ENCODE measurements around the gene UBE2D4.
"Not testable (repeated sequence)": the region's sequence is repeated elsewhere in the genome, so short reads cannot be mapped to it uniquely, and the experiment has no call there.

UBE2D4 gene

GRCh38 chr7:43974033-43974573 is 47.9 kb downstream of the UBE2D4 start:
- H3K4me3 ChIP-seq (ENCODE audit: low read depth in 1 of 2, low read length in 2 of 2), result not testable (repeated sequence)

GRCh38 chr7:43974725-43975482 is 48.7 kb downstream of the UBE2D4 start:
- not testable (repeated sequence) for H3K27me3 ChIP-seq (ENCODE audit: control insufficient read depth in 1 of 2, insufficient read depth in 2 of 2, low read length in 2 of 2); H3K27ac ChIP-seq (ENCODE audit: low read depth, low read length); H3K4me1 ChIP-seq (ENCODE audit: insufficient read depth, low read length); H3K9ac ChIP-seq (ENCODE audit: low read length); H3K9me3 ChIP-seq (ENCODE audit: low read length); H3K4me3 ChIP-seq (ENCODE audit: low read depth in 1 of 2, low read length in 2 of 2); H3K36me3 ChIP-seq (ENCODE audit: insufficient read depth, low read length)

More at GRCh38 chr7:43974033-43974573, 47.9 kb downstream of the UBE2D4 start:
- H3K27ac ChIP-seq (ENCODE audit: low read depth, low read length); H3K9me3 ChIP-seq (ENCODE audit: low read length); H3K4me1 ChIP-seq (ENCODE audit: insufficient read depth, low read length); H3K9ac ChIP-seq (ENCODE audit: low read length); H3K36me3 ChIP-seq (ENCODE audit: insufficient read depth, low read length); H3K27me3 ChIP-seq (ENCODE audit: control insufficient read depth in 1 of 2, insufficient read depth in 2 of 2, low read length in 2 of 2): not testable (repeated sequence)

- H3K9me3 ChIP-seq (ENCODE audit: low read length), result no peaks in the 10 kb centered on the region
- no peaks in the 10 kb centered on the region for H3K27me3 ChIP-seq (ENCODE audit: control insufficient read depth in 1 of 2, insufficient read depth in 2 of 2, low read length in 2 of 2)
- no peak overlapping the region for H3K9ac ChIP-seq (ENCODE audit: low read length)
These were observed 51.3 kb downstream of the UBE2D4 start for GRCh38 chr7:43977525-43977924.

GRCh38 chr7:43978102-43978501 is 51.9 kb downstream of the UBE2D4 start:
- not testable (repeated sequence) for H3K9ac ChIP-seq (ENCODE audit: low read length); H3K27ac ChIP-seq (ENCODE audit: low read depth, low read length)

More at GRCh38 chr7:43977525-43977924, 51.3 kb downstream of the UBE2D4 start:
- H3K36me3 ChIP-seq (ENCODE audit: insufficient read depth, low read length), result no peaks in the 10 kb centered on the region
- no peak overlapping the region for H3K4me3 ChIP-seq (ENCODE audit: low read depth in 1 of 2, low read length in 2 of 2)
- H3K27ac ChIP-seq (ENCODE audit: low read depth, low read length), result no peak overlapping the region
- no peaks in the 10 kb centered on the region for H3K4me1 ChIP-seq (ENCODE audit: insufficient read depth, low read length)

GRCh38 chr7:43982848-43983247 is 56.6 kb downstream of the UBE2D4 start:
- H3K4me3 ChIP-seq (ENCODE audit: low read depth in 1 of 2, low read length in 2 of 2); H3K4me1 ChIP-seq (ENCODE audit: insufficient read depth, low read length); H3K9ac ChIP-seq (ENCODE audit: low read length); H3K27ac ChIP-seq (ENCODE audit: low read depth, low read length); H3K27me3 ChIP-seq (ENCODE audit: control insufficient read depth in 1 of 2, insufficient read depth in 2 of 2, low read length in 2 of 2); H3K36me3 ChIP-seq (ENCODE audit: insufficient read depth, low read length); H3K9me3 ChIP-seq (ENCODE audit: low read length): not testable (repeated sequence)

More at GRCh38 chr7:43978102-43978501, 51.9 kb downstream of the UBE2D4 start:
- not testable (repeated sequence) for H3K9me3 ChIP-seq (ENCODE audit: low read length); H3K4me3 ChIP-seq (ENCODE audit: low read depth in 1 of 2, low read length in 2 of 2); H3K36me3 ChIP-seq (ENCODE audit: insufficient read depth, low read length); H3K4me1 ChIP-seq (ENCODE audit: insufficient read depth, low read length); H3K27me3 ChIP-seq (ENCODE audit: control insufficient read depth in 1 of 2, insufficient read depth in 2 of 2, low read length in 2 of 2)

GRCh38 chr7:43983736-43984135 is 57.5 kb downstream of the UBE2D4 start:
- not testable (repeated sequence) for H3K27me3 ChIP-seq (ENCODE audit: control insufficient read depth in 1 of 2, insufficient read depth in 2 of 2, low read length in 2 of 2); H3K4me1 ChIP-seq (ENCODE audit: insufficient read depth, low read length); H3K36me3 ChIP-seq (ENCODE audit: insufficient read depth, low read length); H3K9ac ChIP-seq (ENCODE audit: low read length); H3K27ac ChIP-seq (ENCODE audit: low read depth, low read length); H3K9me3 ChIP-seq (ENCODE audit: low read length); H3K4me3 ChIP-seq (ENCODE audit: low read depth in 1 of 2, low read length in 2 of 2)

- not testable (repeated sequence) for H3K4me3 ChIP-seq (ENCODE audit: low read depth in 1 of 2, low read length in 2 of 2); H3K9ac ChIP-seq (ENCODE audit: low read length)
These were observed 59.9 kb downstream of the UBE2D4 start for GRCh38 chr7:43985904-43986864.

GRCh38 chr7:43987476-43987875 is 61.2 kb downstream of the UBE2D4 start:
- not testable (repeated sequence) for H3K36me3 ChIP-seq (ENCODE audit: insufficient read depth, low read length); H3K4me1 ChIP-seq (ENCODE audit: insufficient read depth, low read length); H3K4me3 ChIP-seq (ENCODE audit: low read depth in 1 of 2, low read length in 2 of 2); H3K9ac ChIP-seq (ENCODE audit: low read length); H3K9me3 ChIP-seq (ENCODE audit: low read length); H3K27me3 ChIP-seq (ENCODE audit: control insufficient read depth in 1 of 2, insufficient read depth in 2 of 2, low read length in 2 of 2); H3K27ac ChIP-seq (ENCODE audit: low read depth, low read length)

More at GRCh38 chr7:43985904-43986864, 59.9 kb downstream of the UBE2D4 start:
- not testable (repeated sequence) for H3K9me3 ChIP-seq (ENCODE audit: low read length); H3K27ac ChIP-seq (ENCODE audit: low read depth, low read length); H3K4me1 ChIP-seq (ENCODE audit: insufficient read depth, low read length); H3K36me3 ChIP-seq (ENCODE audit: insufficient read depth, low read length); H3K27me3 ChIP-seq (ENCODE audit: control insufficient read depth in 1 of 2, insufficient read depth in 2 of 2, low read length in 2 of 2)

- H3K27ac ChIP-seq (ENCODE audit: low read depth, low read length); H3K27me3 ChIP-seq (ENCODE audit: control insufficient read depth in 1 of 2, insufficient read depth in 2 of 2, low read length in 2 of 2); H3K9ac ChIP-seq (ENCODE audit: low read length); H3K9me3 ChIP-seq (ENCODE audit: low read length); H3K4me3 ChIP-seq (ENCODE audit: low read depth in 1 of 2, low read length in 2 of 2); H3K36me3 ChIP-seq (ENCODE audit: insufficient read depth, low read length); H3K4me1 ChIP-seq (ENCODE audit: insufficient read depth, low read length): not testable (repeated sequence)
These were observed 63.9 kb downstream of the UBE2D4 start for GRCh38 chr7:43990011-43990585.

- H3K4me3 ChIP-seq (ENCODE audit: low read depth in 1 of 2, low read length in 2 of 2); H3K9ac ChIP-seq (ENCODE audit: low read length); H3K4me1 ChIP-seq (ENCODE audit: insufficient read depth, low read length); H3K27me3 ChIP-seq (ENCODE audit: control insufficient read depth in 1 of 2, insufficient read depth in 2 of 2, low read length in 2 of 2); H3K36me3 ChIP-seq (ENCODE audit: insufficient read depth, low read length); H3K27ac ChIP-seq (ENCODE audit: low read depth, low read length); H3K9me3 ChIP-seq (ENCODE audit: low read length): not testable (repeated sequence)
These were observed 64.6 kb downstream of the UBE2D4 start for GRCh38 chr7:43990829-43991228.

- H3K9ac ChIP-seq (ENCODE audit: low read length); H3K4me1 ChIP-seq (ENCODE audit: insufficient read depth, low read length); H3K36me3 ChIP-seq (ENCODE audit: insufficient read depth, low read length); H3K27me3 ChIP-seq (ENCODE audit: control insufficient read depth in 1 of 2, insufficient read depth in 2 of 2, low read length in 2 of 2); H3K4me3 ChIP-seq (ENCODE audit: low read depth in 1 of 2, low read length in 2 of 2); H3K27ac ChIP-seq (ENCODE audit: low read depth, low read length); H3K9me3 ChIP-seq (ENCODE audit: low read length): not testable (repeated sequence)
These were observed 66.7 kb downstream of the UBE2D4 start for GRCh38 chr7:43992896-43993295.
